Natural killer cell (primary cell): ENCODE measurements around the gene SLC13A5. TPM values are rescaled to one million over a fixed set of nuclear protein-coding genes. Genes with fewer than 3 reads are reported as not detected.

Experiments used
- ATAC-seq, 3 donors: fragments of 150-1000 bp in 2 of 3; fragments of 200-7000 bp in 1 of 3; cut with Tn5 transposase; 1 replicate in 1 of 3; 2 replicates in 2 of 3; pipeline ENCODE4 v1.10.0; 2021; ENCODE audit warnings: mild to moderate bottlenecking in 2 of 3, moderate library complexity in 2 of 3
- DNase-seq, 2 donors: peaks; one replicate each; pipeline versions ENCODE4 v3.0.0 to v3.0.0-alpha.2; 2013 to 2021; ENCODE audit warnings: mixed read lengths in 1 of 2
- H3K27ac ChIP-seq: one replicate; pipeline ENCODE4 v1.5.1; 2013; ENCODE audit warnings: mild to moderate bottlenecking, low read length
- H3K27me3 ChIP-seq: one replicate; pipeline ENCODE4 v1.6.1; 2013; ENCODE audit warnings: low read length; ENCODE audit not compliant: control insufficient read depth, insufficient read depth
- H3K36me3 ChIP-seq: one replicate; pipeline ENCODE4 v1.6.1; 2013; ENCODE audit warnings: low read length; ENCODE audit not compliant: control insufficient read depth, insufficient read depth
- H3K4me1 ChIP-seq: one replicate; pipeline ENCODE4 v1.6.1; 2013; ENCODE audit warnings: low read length; ENCODE audit not compliant: control insufficient read depth, insufficient read depth
- H3K4me3 ChIP-seq: one replicate; pipeline ENCODE4 v1.5.1; 2013; ENCODE audit warnings: low read length
- H3K9me3 ChIP-seq: one replicate; pipeline ENCODE4 v1.6.1; 2013; ENCODE audit warnings: low read length; ENCODE audit not compliant: control insufficient read depth, insufficient read depth
- H3K27ac Mint-ChIP-seq, 2 donors: one replicate each; pipeline ENCODE4 v1.8.0; 2022; ENCODE audit warnings: mild to moderate bottlenecking in 2 of 2, mixed read lengths in 2 of 2, moderate library complexity in 1 of 2
- H3K27me3 Mint-ChIP-seq, 2 donors: one replicate each; pipeline ENCODE4 v1.8.0; 2022; ENCODE audit warnings: low read depth in 2 of 2, mixed read lengths in 2 of 2
- H3K36me3 Mint-ChIP-seq: one replicate; pipeline ENCODE4 v1.8.0; 2022; ENCODE audit warnings: mixed read lengths
- H3K4me1 Mint-ChIP-seq, 2 donors: one replicate each; pipeline ENCODE4 v1.8.0; 2022; ENCODE audit warnings: mixed read lengths in 2 of 2
- H3K4me3 Mint-ChIP-seq: one replicate; pipeline ENCODE4 v1.8.0; 2022; ENCODE audit warnings: mild to moderate bottlenecking, moderate library complexity, mixed read lengths
- H3K9me3 Mint-ChIP-seq, 2 donors: one replicate each; pipeline ENCODE4 v1.8.0; 2022; ENCODE audit warnings: mixed read lengths in 2 of 2
- CTCF ChIP-seq: fragments of 200-600 bp; IDR thresholded peaks from one replicate; pipeline ENCODE4 v1.8.0; 2022; ENCODE audit warnings: antibody characterized with exemption
- WGBS: methylation state at CpG from one replicate; pipeline ENCODE4 v1.1.7; 2013; ENCODE audit warnings: missing lambda C conversion rate; ENCODE audit not compliant: insufficient coverage; 5-methylcytosine and 5-hydroxymethylcytosine counted together
- intact Hi-C: fragments of 100-400 bp; cut with micrococcal nuclease; formaldehyde crosslinking; loops from one replicate; pipeline ENCODE4 v1.14.2; 2022
- total RNA-seq, 4 donors: library from RNA; stranded (reverse); fragments of 120-200 nt in 1 of 4; gene quantifications; one replicate each; pipeline versions ENCODE4 v1.2.3 to v1.2.4, GENCODE V29; 2013 to 2022

The SLC13A5 gene
- total RNA-seq, 3 donors from 2014 or later (not counting 1 experiment from before 2014, with no cell fraction given): not detected

GRCh38 chr17:6640536-6641246 is 72.5 kb downstream of the SLC13A5 start, which contains the start of the genes KIAA0753 and TXNDC17:
TSS of gene KIAA0753 (minus strand) at chr17:6640711. CDS start at chr17:6635103, 5,608 bp downstream.
TSS of gene TXNDC17 (plus strand) at chr17:6641060. CDS start at chr17:6641083, 23 bp downstream.
- DNase-seq (peak; percentile 91 to 94), ATAC-seq (peak; percentile 93 to 97 (median 94))
- Histone ChIP-seq H3K27ac (peak within 1 kb of the TSS; percentile 78), H3K9me3 (no peaks in the 10 kb centered on the region), H3K36me3 (peaks cover 28% of the 10 kb centered on the region), H3K27me3 (no peaks in the 10 kb centered on the region), H3K4me3 (peak within 1 kb of the TSS; percentile 83), H3K4me1 (peaks cover 29% of the 10 kb centered on the region)
- H3K4me3 Mint-ChIP-seq: peak within 1 kb of the TSS; percentile 91
- no peaks in the 10 kb centered on the region for H3K27me3 Mint-ChIP-seq
- peak within 1 kb of the TSS; percentile 93 to 94 for H3K27ac Mint-ChIP-seq
- WGBS: under 1% methylated on average over 52 of the region's 52 CpGs
- peaks cover 48 to 55% of the 10 kb centered on the region in 2 donors for H3K4me1 Mint-ChIP-seq
- peaks cover 6% of the 10 kb centered on the region for H3K36me3 Mint-ChIP-seq
- H3K9me3 Mint-ChIP-seq: no peaks in the 10 kb centered on the region
- intact Hi-C loops: loop anchor here (1.0 kb wide), 1 partner anchor 11 kb away; the partner anchor contains the start of genes C17orf100 and MED31
- no peak for TF ChIP-seq CTCF

GRCh38 chr17:6639586-6640535 is 73.3 kb downstream of the SLC13A5 start:
- Histone ChIP-seq H3K36me3 (peaks cover 21% of the 10 kb centered on the region), H3K9me3 (no peaks in the 10 kb centered on the region), H3K4me3 (peak overlapping the region; percentile 83), H3K27me3 (no peaks in the 10 kb centered on the region), H3K4me1 (peaks cover 29% of the 10 kb centered on the region), H3K27ac (peak overlapping the region; percentile 78)
- H3K36me3 Mint-ChIP-seq: peaks cover 6% of the 10 kb centered on the region
- intact Hi-C loops: no loop called here
- peak overlapping the region; percentile 91 for H3K4me3 Mint-ChIP-seq
- WGBS: under 1% methylated on average over 65 of the region's 67 CpGs
- peak; percentile 36 to 60 for DNase-seq
- H3K27me3 Mint-ChIP-seq: no peaks in the 10 kb centered on the region
- H3K4me1 Mint-ChIP-seq: peaks cover 48 to 55% of the 10 kb centered on the region in 2 donors
- no peaks in the 10 kb centered on the region for H3K9me3 Mint-ChIP-seq
- H3K27ac Mint-ChIP-seq: peak overlapping the region; percentile 93 to 94
- no peak for TF ChIP-seq CTCF
- ATAC-seq: peak; percentile 16 to 46 (median 20)

GRCh38 chr17:6639014-6639585 is 74.1 kb downstream of the SLC13A5 start:
- no peak for TF ChIP-seq CTCF
- Histone ChIP-seq H3K4me3 (no peak overlapping the region), H3K27me3 (no peaks in the 10 kb centered on the region), H3K9me3 (no peaks in the 10 kb centered on the region), H3K36me3 (peaks cover 14% of the 10 kb centered on the region), H3K4me1 (peaks cover 29% of the 10 kb centered on the region), H3K27ac (no peak overlapping the region)
- intact Hi-C loops: no loop called here
- Mint-ChIP-seq H3K36me3 (peaks cover 2% of the 10 kb centered on the region), H3K27me3 (no peaks in the 10 kb centered on the region), H3K4me1 (peaks cover 45 to 55% of the 10 kb centered on the region in 2 donors), H3K4me3 (peak overlapping the region; percentile 91), H3K27ac (peak overlapping the region; percentile 93 to 94), H3K9me3 (no peaks in the 10 kb centered on the region)
- ATAC-seq (no peak), DNase-seq (peak in 1 of 2 donors; percentile 23)
- WGBS: 66% methylated on average over 15 of the region's 15 CpGs
